OCI-LY3 (cell line): ENCODE data around the gene PLXDC2.

Experiments used
- H2AFZ ChIP-seq: fragments of 200-600, 300-600 bp; shearing (Covaris generic); 2 replicates; pipeline ENCODE4 v1.6.0; 2014; ENCODE audit warnings: antibody characterized with exemption, low read depth, low read length
- H3K27ac ChIP-seq: fragments of 200-600, 300-600 bp; sonication (generic); 2 replicates; pipeline ENCODE4 v1.5.1; 2014; ENCODE audit warnings: mild to moderate bottlenecking, low read length, moderate library complexity, mixed read lengths
- H3K27me3 ChIP-seq: fragments of 200-600, 300-600 bp; sonication (generic); 2 replicates; pipeline ENCODE4 v1.6.1; 2014; ENCODE audit warnings: low read depth, low read length, mixed read lengths
- H3K36me3 ChIP-seq: fragments of 200-600, 300-600 bp; sonication (generic); replicated peaks from 2 replicates; pipeline ENCODE3; 2014; ENCODE audit warnings: low read depth, low read length, mixed read lengths
- H3K4me1 ChIP-seq: fragments of 300-600, 200-600 bp; sonication (generic); 2 replicates; pipeline ENCODE4 v1.6.1; 2014; ENCODE audit warnings: low read length, mixed read lengths
- H3K4me2 ChIP-seq: fragments of 200-600, 300-600 bp; sonication (generic); 2 replicates; pipeline ENCODE4 v1.6.1; 2014; ENCODE audit warnings: low read length, mixed read lengths
- H3K4me3 ChIP-seq: fragments of 300-600, 200-600 bp; sonication (generic); 2 replicates; pipeline ENCODE4 v1.5.1; 2014; ENCODE audit warnings: antibody characterized with exemption, mild to moderate bottlenecking, low read length, moderate library complexity
- H3K79me2 ChIP-seq: fragments of 300-600, 200-600 bp; shearing (Covaris generic); 2 replicates; pipeline ENCODE4 v1.6.1; 2014; ENCODE audit warnings: mild to moderate bottlenecking, low read length, mixed read lengths
- H3K9ac ChIP-seq: fragments of 300-600, 200-600 bp; shearing (Covaris generic); 2 replicates; pipeline ENCODE4 v1.6.0; 2014; ENCODE audit warnings: mild to moderate bottlenecking, low read length, moderate library complexity
- H3K9me3 ChIP-seq: fragments of 200-600, 300-600 bp; shearing (Covaris generic); 2 replicates; pipeline ENCODE4 v1.6.1; 2014; ENCODE audit warnings: low read length, mixed read lengths; ENCODE audit not compliant: insufficient read depth
- H4K20me1 ChIP-seq: fragments of 200-600, 300-600 bp; sonication (generic); 2 replicates; pipeline ENCODE4 v1.6.1; 2016; ENCODE audit warnings: low read length, mixed read lengths; ENCODE audit not compliant: insufficient read depth
- EZH2phosphoT487 ChIP-seq: fragments of 200-600 bp; shearing (Covaris generic); IDR thresholded peaks from 2 replicates; pipeline ENCODE4 v1.6.1; 2018; ENCODE audit warnings: antibody characterized with exemption, mixed run types, low read depth
- TF ChIP-seq, protein P1 (sequence below): fragments of 200-600, 300-600 bp; sonication (generic); IDR thresholded peaks from 2 replicates; pipeline ENCODE4 v1.5.1; 2014; ENCODE audit warnings: antibody characterized with exemption, low read length, low read depth

Gene PLXDC2

GRCh38 chr10:19857876-19858275 lies 41.6 kb downstream of the PLXDC2 start:
- no peak overlapping the region for H2AFZ ChIP-seq
- H3K9ac ChIP-seq: no peak overlapping the region
- H3K4me2 ChIP-seq: no peak overlapping the region
- no peaks in the 10 kb centered on the region for H3K79me2 ChIP-seq
- H3K27ac ChIP-seq: no peak overlapping the region
- no peaks in the 10 kb centered on the region for H3K36me3 ChIP-seq
- H3K27me3 ChIP-seq: no peaks in the 10 kb centered on the region
- H3K4me3 ChIP-seq: no peak overlapping the region
- no peak for TF ChIP-seq EZH2phosphoT487
- TF ChIP-seq, protein P1, sequence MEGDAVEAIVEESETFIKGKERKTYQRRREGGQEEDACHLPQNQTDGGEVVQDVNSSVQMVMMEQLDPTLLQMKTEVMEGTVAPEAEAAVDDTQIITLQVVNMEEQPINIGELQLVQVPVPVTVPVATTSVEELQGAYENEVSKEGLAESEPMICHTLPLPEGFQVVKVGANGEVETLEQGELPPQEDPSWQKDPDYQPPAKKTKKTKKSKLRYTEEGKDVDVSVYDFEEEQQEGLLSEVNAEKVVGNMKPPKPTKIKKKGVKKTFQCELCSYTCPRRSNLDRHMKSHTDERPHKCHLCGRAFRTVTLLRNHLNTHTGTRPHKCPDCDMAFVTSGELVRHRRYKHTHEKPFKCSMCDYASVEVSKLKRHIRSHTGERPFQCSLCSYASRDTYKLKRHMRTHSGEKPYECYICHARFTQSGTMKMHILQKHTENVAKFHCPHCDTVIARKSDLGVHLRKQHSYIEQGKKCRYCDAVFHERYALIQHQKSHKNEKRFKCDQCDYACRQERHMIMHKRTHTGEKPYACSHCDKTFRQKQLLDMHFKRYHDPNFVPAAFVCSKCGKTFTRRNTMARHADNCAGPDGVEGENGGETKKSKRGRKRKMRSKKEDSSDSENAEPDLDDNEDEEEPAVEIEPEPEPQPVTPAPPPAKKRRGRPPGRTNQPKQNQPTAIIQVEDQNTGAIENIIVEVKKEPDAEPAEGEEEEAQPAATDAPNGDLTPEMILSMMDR: no peak
- H3K4me1 ChIP-seq: no peaks in the 10 kb centered on the region
- no peaks in the 10 kb centered on the region for H3K9me3 ChIP-seq
- no peaks in the 10 kb centered on the region for H4K20me1 ChIP-seq

DNA sequence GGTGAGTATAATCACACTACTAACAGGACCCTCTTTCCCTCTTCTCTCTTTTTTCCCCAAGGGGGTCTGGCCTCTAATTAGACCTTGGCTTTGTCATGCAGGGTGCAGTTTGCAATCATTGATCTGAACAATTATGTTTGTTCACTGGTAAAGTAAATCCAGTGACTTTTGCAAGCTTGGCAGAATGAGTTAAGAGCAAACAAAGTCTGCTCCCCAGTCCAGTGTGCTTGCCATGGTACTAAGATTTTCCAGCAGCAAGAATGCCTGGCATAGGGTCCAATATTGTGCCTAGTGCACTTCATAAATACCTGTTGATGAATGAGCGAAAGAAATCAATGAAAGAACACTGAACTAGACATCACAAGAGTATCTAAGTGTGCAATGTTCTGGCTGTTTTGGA lies 43.9 kb downstream of the PLXDC2 start:
- H3K9me3 ChIP-seq: no peaks in the 10 kb centered on the region
- no peaks in the 10 kb centered on the region for H4K20me1 ChIP-seq
- no peaks in the 10 kb centered on the region for H3K27me3 ChIP-seq
- H3K4me3 ChIP-seq: no peak overlapping the region
- no peak overlapping the region for H3K9ac ChIP-seq
- H2AFZ ChIP-seq: no peak overlapping the region
- TF ChIP-seq, protein P1: no peak
- TF ChIP-seq EZH2phosphoT487: no peak
- no peaks in the 10 kb centered on the region for H3K79me2 ChIP-seq
- no peaks in the 10 kb centered on the region for H3K4me1 ChIP-seq
- H3K36me3 ChIP-seq: no peaks in the 10 kb centered on the region
- no peak overlapping the region for H3K27ac ChIP-seq
- H3K4me2 ChIP-seq: no peak overlapping the region

DNA sequence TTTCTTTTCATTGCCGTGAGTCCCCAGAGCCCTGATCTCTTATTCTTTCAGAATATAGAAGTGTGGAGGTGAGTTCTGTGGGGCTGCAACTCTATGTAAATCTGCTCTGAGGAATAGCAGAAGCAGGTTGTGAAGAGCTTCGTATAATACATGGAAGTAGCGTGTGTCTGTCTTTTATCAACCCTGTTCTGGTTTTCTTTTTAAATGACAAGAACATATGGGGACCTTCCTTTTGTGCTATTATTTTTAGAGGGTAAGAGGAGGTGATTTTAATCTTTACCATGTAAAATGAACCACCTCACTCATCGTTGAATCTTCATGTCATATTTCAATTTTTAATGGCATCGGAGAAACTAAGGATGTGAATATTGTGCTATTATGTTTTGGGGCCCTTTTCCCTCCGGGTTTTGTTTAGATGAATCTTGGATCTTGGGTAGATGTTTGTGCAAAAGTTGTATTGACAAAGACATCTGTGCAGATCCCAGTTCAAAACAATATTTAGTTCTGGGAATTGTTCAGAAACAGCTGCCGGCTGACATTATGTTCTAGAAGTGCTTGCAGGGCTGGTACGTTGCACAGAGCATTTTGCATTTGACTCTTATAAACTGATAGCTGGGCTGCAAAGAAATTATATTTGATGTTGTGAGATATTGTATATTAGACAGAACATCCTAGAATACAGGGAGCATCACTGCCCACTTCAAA lies 46.7 kb downstream of the PLXDC2 start:
- Histone ChIP-seq H3K4me1 (no peaks in the 10 kb centered on the region), H2AFZ (no peak overlapping the region), H3K36me3 (no peaks in the 10 kb centered on the region), H4K20me1 (no peaks in the 10 kb centered on the region), H3K9me3 (no peaks in the 10 kb centered on the region), H3K79me2 (no peaks in the 10 kb centered on the region), H3K4me3 (no peak overlapping the region), H3K4me2 (no peak overlapping the region), H3K27me3 (no peaks in the 10 kb centered on the region), H3K27ac (no peak overlapping the region), H3K9ac (no peak overlapping the region)
- TF ChIP-seq, protein P1: no peak
- TF ChIP-seq EZH2phosphoT487: no peak

GRCh38 chr10:19865676-19866075 lies 49.4 kb downstream of the PLXDC2 start:
- no peaks in the 10 kb centered on the region for H3K9me3 ChIP-seq
- H3K79me2 ChIP-seq: no peaks in the 10 kb centered on the region
- H3K4me3 ChIP-seq: no peak overlapping the region
- no peaks in the 10 kb centered on the region for H3K4me1 ChIP-seq
- H3K27ac ChIP-seq: no peak overlapping the region
- no peaks in the 10 kb centered on the region for H3K36me3 ChIP-seq
- no peak overlapping the region for H3K4me2 ChIP-seq
- TF ChIP-seq, protein P1: no peak
- TF ChIP-seq EZH2phosphoT487: no peak
- no peak overlapping the region for H3K9ac ChIP-seq
- H2AFZ ChIP-seq: no peak overlapping the region
- H3K27me3 ChIP-seq: no peaks in the 10 kb centered on the region
- no peaks in the 10 kb centered on the region for H4K20me1 ChIP-seq
